Stomach (tissue), 9 donors: ENCODE measurements around the gene WDR76. TPM values are rescaled to one million over a fixed set of nuclear protein-coding genes. Genes with fewer than 3 reads are reported as not detected.

Experiments used
- DNase-seq, 2 donors: peaks; one replicate each; pipeline versions ENCODE4 v3.0.0 to v3.0.0-alpha.2; 2013 to 2019
- H3K27ac ChIP-seq, 5 donors: fragments of 200-600 bp in 4 of 5; sonication (generic) in 4 of 5; one replicate each; pipeline ENCODE4 v1.5.1; 2013 to 2019; ENCODE audit warnings: mild to moderate bottlenecking in 1 of 5, moderate library complexity in 1 of 5
- H3K27me3 ChIP-seq, 3 donors: fragments of 200-600 bp; sonication (generic); one replicate each; pipeline ENCODE4 v1.5.1; 2017 to 2019; ENCODE audit warnings: mixed run types in 1 of 3
- H3K36me3 ChIP-seq, 4 donors: fragments of 200-600 bp; sonication (generic); 1 replicate in 3 of 4; 2 replicates in 1 of 4; pipeline ENCODE4 v1.5.1; 2016 to 2019
- H3K4me1 ChIP-seq, 4 donors: fragments of 200-600 bp; sonication (generic); one replicate each; pipeline ENCODE4 v1.5.1; 2016 to 2019
- H3K4me3 ChIP-seq, 4 donors: fragments of 200-600 bp; sonication (generic) in 3 of 4; one replicate each; pipeline ENCODE4 v1.5.1; 2016 to 2019; ENCODE audit warnings: mild to moderate bottlenecking in 1 of 4
- H3K9me3 ChIP-seq, 4 donors: fragments of 200-600 bp; sonication (generic); one replicate each; pipeline ENCODE4 v1.5.1; 2016 to 2019
- CTCF ChIP-seq, 7 experiments: fragments of 450-650 bp in 4 of 7; fragments of 200-600 bp in 3 of 7; sonication (generic) in 3 of 7; IDR thresholded peaks; one replicate each; pipeline ENCODE4 v1.5.1; 2016 to 2019; ENCODE audit warnings: antibody characterized with exemption in 7 of 7, control low read depth in 2 of 7, mild to moderate bottlenecking in 1 of 7
- EP300 ChIP-seq: sonication (generic); formaldehyde crosslinking; IDR thresholded peaks from one replicate; pipeline ENCODE4 v1.6.1; 2017; ENCODE audit warnings: antibody characterized with exemption
- POLR2A ChIP-seq, 4 donors: fragments of 450-650 bp; IDR thresholded peaks; one replicate each; pipeline ENCODE4 v1.6.1; 2016; ENCODE audit warnings: antibody characterized with exemption in 4 of 4, control low read depth in 2 of 4, mild to moderate bottlenecking in 1 of 4, moderate library complexity in 1 of 4
- POLR2AphosphoS5 ChIP-seq, 3 donors: sonication (generic); formaldehyde crosslinking; IDR thresholded peaks; one replicate each; pipeline ENCODE4 v1.6.1; 2016; ENCODE audit warnings: antibody characterized with exemption in 3 of 3
- WGBS, 5 donors: extraction: QIAGEN DNeasy Blood & Tissue Kit in 3 of 5; methylation state at CpG; one replicate each; pipeline versions ENCODE4 v1.1.5 to v1.1.7; 2013 to 2018; 5-methylcytosine and 5-hydroxymethylcytosine counted together
- intact Hi-C: fragments of 100-400 bp; cut with DNase I; formaldehyde crosslinking; loops from one replicate; pipeline ENCODE4 v1.15.1; 2023; ENCODE audit warnings: low total_unique reads
- polyA plus RNA-seq, 3 donors: library from polyadenylated mRNA; stranded (reverse); fragments of 200-250 nt; gene quantifications; one replicate each; pipeline ENCODE4 v1.2.3, GENCODE V29; 2013
- small RNA-seq, 4 donors: library from RNA; depleted of rRNA; stranded (forward); fragments of <200 nt; gene quantifications; one replicate each; pipeline ENCODE3, GENCODE V24; 2016
- total RNA-seq, 5 donors: library from RNA; depleted of rRNA; stranded (reverse); fragments of >200 nt; gene quantifications; one replicate each; pipeline versions ENCODE4 v1.1.0 to v1.2.3, GENCODE V29; 2014 to 2016
- donor health status: healthy with polysubstance abuse.
- donor health status: Bipolar disorder and iron deficiency.
- donor health status: healthy.

Gene WDR76
- total and polyA plus RNA-seq, 8 donors, result 1.2 to 14.5 (median 3.8) TPM

- no peak for TF ChIP-seq EP300
- TF ChIP-seq POLR2A (IDR thresholded peaks at IDR 0.05), result no peak
- Histone ChIP-seq H3K27ac (no peak overlapping the region), H3K4me1 (peaks cover 0 to 4% (median 0%) of the 10 kb centered on the region in 4 donors), H3K27me3 (no peaks in the 10 kb centered on the region), H3K4me3 (no peak overlapping the region), H3K9me3 (no peaks in the 10 kb centered on the region), H3K36me3 (no peaks in the 10 kb centered on the region)
- DNase-seq, result no peak
- intact Hi-C loops, result no loop called here
- 9 to 14% (median 12%) methylated on average over 1 of the region's 1 CpG for WGBS, 5 donors
These were observed 86.4 kb downstream of the WDR76 start for GRCh38 chr15:43913026-43913780.

DNA sequence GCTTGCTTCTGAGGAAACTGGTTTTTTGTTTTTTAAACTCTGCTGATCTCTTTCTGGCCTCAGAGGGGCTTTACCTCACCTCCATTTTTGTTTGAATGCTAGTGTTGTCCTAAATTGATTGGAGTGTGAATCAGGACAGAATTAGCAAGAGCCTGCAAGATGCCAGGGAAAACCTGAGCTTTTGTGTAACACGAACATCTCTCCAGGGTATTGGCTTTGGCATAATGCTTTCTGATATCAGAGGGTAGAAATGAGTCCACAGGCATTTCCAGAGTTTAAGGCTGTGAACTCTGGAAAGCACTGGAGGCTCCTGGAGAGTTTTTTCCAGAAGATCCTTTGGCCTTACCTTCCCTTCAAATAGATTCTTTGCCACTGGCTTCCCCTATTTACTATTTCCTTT, 87.1 kb downstream of the WDR76 start:
- Histone ChIP-seq H3K4me1 (peaks cover 0 to 4% (median 0%) of the 10 kb centered on the region in 4 donors), H3K9me3 (no peaks in the 10 kb centered on the region), H3K27ac (no peak overlapping the region), H3K36me3 (no peaks in the 10 kb centered on the region), H3K4me3 (no peak overlapping the region), H3K27me3 (no peaks in the 10 kb centered on the region)
- no peak for DNase-seq
- intact Hi-C loops, result no loop called here
- 63 to 75% (median 68%) methylated on average over 1 of the region's 1 CpG for WGBS, 5 donors
- TF ChIP-seq POLR2A (IDR thresholded peaks at IDR 0.05), result no peak
- no peak for TF ChIP-seq POLR2AphosphoS5 (IDR thresholded peaks at IDR 0.05)
- no peak for TF ChIP-seq CTCF (IDR thresholded peaks at IDR 0.05)
- TF ChIP-seq EP300, result no peak

DNA sequence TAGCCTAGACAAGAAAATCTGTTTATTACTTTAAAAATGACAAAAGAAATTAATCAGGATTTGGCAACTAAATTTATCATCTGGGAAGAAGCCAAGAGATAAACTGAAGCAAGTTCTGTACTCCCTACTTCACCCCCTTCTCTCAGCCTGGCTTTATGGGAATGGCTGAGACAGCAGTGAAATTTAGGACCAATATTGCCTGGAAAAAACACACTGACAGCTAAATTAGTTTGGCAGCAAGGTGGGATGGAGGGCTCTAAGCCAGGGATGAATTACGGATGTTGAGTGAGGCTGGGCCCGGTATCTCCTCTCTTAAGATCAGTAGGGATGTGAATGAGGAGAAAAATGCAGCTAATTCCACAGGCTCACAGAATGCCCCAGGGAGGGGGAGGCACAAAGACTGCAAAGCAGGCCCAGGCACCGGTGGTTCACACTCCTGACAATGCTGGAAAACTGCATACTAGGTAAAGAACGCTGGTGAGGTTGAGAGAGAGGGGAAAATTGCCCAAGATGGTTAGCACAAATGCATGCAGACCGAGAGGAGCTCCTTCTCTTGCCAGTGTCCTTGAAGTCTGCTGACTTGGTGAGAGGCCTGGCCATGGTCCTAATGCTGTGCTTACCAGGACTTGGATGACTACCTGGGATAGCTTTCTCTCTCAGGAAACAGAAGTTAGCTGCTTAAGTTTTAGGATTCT, 89.0 kb downstream of the WDR76 start:
- H3K27me3 ChIP-seq, result no peaks in the 10 kb centered on the region
- intact Hi-C loops, result no loop called here
- TF ChIP-seq EP300 (no peak), POLR2A (IDR thresholded peaks at IDR 0.05) (no peak), POLR2AphosphoS5 (IDR thresholded peaks at IDR 0.05) (no peak)
- H3K4me1 ChIP-seq, result peaks cover 0 to 10% (median 2%) of the 10 kb centered on the region in 4 donors
- DNase-seq, result no peak
- WGBS, 5 donors, result 65 to 78% (median 75%) methylated on average over 5 of the region's 5 CpGs
- no peaks in the 10 kb centered on the region for H3K9me3 ChIP-seq
- H3K4me3 ChIP-seq, result no peak overlapping the region
- H3K36me3 ChIP-seq, result no peaks in the 10 kb centered on the region
- no peak overlapping the region for H3K27ac ChIP-seq

GRCh38 chr15:43916326-43916660, 89.5 kb downstream of the WDR76 start:
- no peak for DNase-seq
- Histone ChIP-seq H3K9me3 (no peaks in the 10 kb centered on the region), H3K4me3 (no peak overlapping the region), H3K4me1 (peaks cover 0 to 10% (median 2%) of the 10 kb centered on the region in 4 donors), H3K36me3 (no peaks in the 10 kb centered on the region), H3K27me3 (no peaks in the 10 kb centered on the region), H3K27ac (no peak overlapping the region)
- WGBS, 5 donors, result 88 to 95% (median 91%) methylated on average over 4 of the region's 4 CpGs
- TF ChIP-seq POLR2AphosphoS5 (IDR thresholded peaks at IDR 0.05) (no peak), POLR2A (IDR thresholded peaks at IDR 0.05) (no peak), EP300 (no peak), CTCF (IDR thresholded peaks at IDR 0.05) (no peak)
- intact Hi-C loops, result no loop called here

Small RNAs within 50 kb of the gene (small RNA-seq; reads per million reads assigned to genes)
- gene MIR1282 (0 reads per million in 4 donors), gene RF00019 (0 reads per million in 4 donors)

Other genes with a start within 250 kb of the WDR76 start
- gene PPIP5K1, start 236.8 kb upstream of the WDR76 start, total RNA-seq, result 100 to 1,000 TPM in 1 of 5 donors, 10 to 100 TPM in 4; 34.1 to 160 (median 69.2) TPM
- 1 to 10 TPM; 4.0 to 8.4 (median 5.0) TPM for gene PPIP5K1, start 236.8 kb upstream of the WDR76 start, polyA plus RNA-seq
- 100 to 1,000 TPM in 1 of 5 donors, 10 to 100 TPM in 4; 14.0 to 118 (median 54.8) TPM for gene CKMT1B, start 233.0 kb upstream of the WDR76 start, total RNA-seq
- gene CKMT1B, start 233.0 kb upstream of the WDR76 start, polyA plus RNA-seq, result 10 to 100 TPM; 17.2 to 41.1 (median 27.2) TPM
- gene STRC, start 208.2 kb upstream of the WDR76 start, total RNA-seq, result 1 to 10 TPM in 3 of 5 donors, under 1 TPM in 1, not detected in 1; 0.58 to 5.8 (median 3.1) TPM
- under 1 TPM; 0.25 to 0.78 (median 0.31) TPM for gene STRC, start 208.2 kb upstream of the WDR76 start, polyA plus RNA-seq
- 1 to 10 TPM in 4 of 5 donors, under 1 TPM in 1; 0.45 to 7.8 (median 3.5) TPM for gene CATSPER2, start 178.2 kb upstream of the WDR76 start, total RNA-seq
- gene CATSPER2, start 178.2 kb upstream of the WDR76 start, polyA plus RNA-seq, result 1 to 10 TPM; 1.1 to 4.5 (median 2.5) TPM
- 100 to 1,000 TPM in 2 of 5 donors, 10 to 100 TPM in 1, 1 to 10 TPM in 1, under 1 TPM in 1; 0.89 to 142 (median 50.6) TPM for gene CKMT1A, start 133.1 kb upstream of the WDR76 start, total RNA-seq
- 10 to 100 TPM; 18.7 to 32.5 (median 25.7) TPM for gene CKMT1A, start 133.1 kb upstream of the WDR76 start, polyA plus RNA-seq
- gene PDIA3, start 80.6 kb upstream of the WDR76 start, total RNA-seq, result 100 to 1,000 TPM in 2 of 5 donors, 10 to 100 TPM in 3; 16.3 to 227 (median 66.6) TPM
- gene PDIA3, start 80.6 kb upstream of the WDR76 start, polyA plus RNA-seq, result 100 to 1,000 TPM in 2 of 3 donors, 10 to 100 TPM in 1; 34.7 to 168 (median 112) TPM
- gene ELL3, start 50.0 kb upstream of the WDR76 start, total RNA-seq, result 100 to 1,000 TPM in 1 of 5 donors, 10 to 100 TPM in 3, 1 to 10 TPM in 1; 8.1 to 131 (median 45.4) TPM
- 10 to 100 TPM in 1 of 3 donors, 1 to 10 TPM in 2; 4.0 to 14.2 (median 5.6) TPM for gene ELL3, start 50.0 kb upstream of the WDR76 start, polyA plus RNA-seq
- 1,000 to 10,000 TPM in 1 of 5 donors, 100 to 1,000 TPM in 4; 276 to 1,195 (median 526) TPM for gene SERF2, start 34.7 kb upstream of the WDR76 start, total RNA-seq
- 1,000 to 10,000 TPM; 2,001 to 3,403 (median 2,340) TPM for gene SERF2, start 34.7 kb upstream of the WDR76 start, polyA plus RNA-seq
- gene SERINC4, start 26.8 kb upstream of the WDR76 start, total RNA-seq, result not detected
- under 1 TPM in 2 of 3 donors, not detected in 1; 0.37 to 0.55 TPM for gene SERINC4, start 26.8 kb upstream of the WDR76 start, polyA plus RNA-seq
- 10 to 100 TPM in 4 of 5 donors, 1 to 10 TPM in 1; 1.8 to 61.6 (median 24.1) TPM for gene HYPK, start 26.4 kb upstream of the WDR76 start, total RNA-seq
- gene HYPK, start 26.4 kb upstream of the WDR76 start, polyA plus RNA-seq, result 10 to 100 TPM in 2 of 3 donors, 1 to 10 TPM in 1; 5.3 to 56.4 (median 12.9) TPM
- gene MFAP1, start 2.3 kb upstream of the WDR76 start, total RNA-seq, result 10 to 100 TPM in 2 of 5 donors, 1 to 10 TPM in 3; 1.2 to 20.3 (median 4.6) TPM
- gene MFAP1, start 2.3 kb upstream of the WDR76 start, polyA plus RNA-seq, result 10 to 100 TPM in 2 of 3 donors, 1 to 10 TPM in 1; 9.7 to 17.7 (median 16.6) TPM